NCI-H446 treated with DMSO at 0.1 percent for 48 hours (cell line): ENCODE results near the gene SPTB.
"Not testable (repeated sequence)": the region's sequence is repeated elsewhere in the genome, so short reads cannot be mapped to it uniquely, and the experiment has no call there.

ENCODE experiments used
- DNase-seq: peaks from one replicate; lab custom pipeline; 2025; lab: John Stamatoyannopoulos, UW

The SPTB gene

GRCh38 chr14:64821651-64822050 is 58.1 kb downstream of the SPTB start:
- DNase-seq: no peak

GRCh38 chr14:64818151-64818550 is 61.6 kb downstream of the SPTB start:
- DNase-seq: no peak

GRCh38 chr14:64817631-64818030 is 62.1 kb downstream of the SPTB start:
- DNase-seq: no peak

- no peak for DNase-seq
Measured at GRCh38 chr14:64816221-64816783, 63.4 kb downstream of the SPTB start.

- DNase-seq: no peak
Measured at GRCh38 chr14:64815257-64815656, 64.5 kb downstream of the SPTB start.

GRCh38 chr14:64812412-64812811 is 67.3 kb downstream of the SPTB start:
- DNase-seq: no peak

- DNase-seq: no peak
Measured at GRCh38 chr14:64811676-64812075, 68.0 kb downstream of the SPTB start.

GRCh38 chr14:64808449-64808848 is 71.3 kb downstream of the SPTB start:
- DNase-seq: no peak

- peak; percentile 50 for DNase-seq
Measured at GRCh38 chr14:64807551-64807950, 72.2 kb downstream of the SPTB start.

GRCh38 chr14:64806862-64807495 is 72.7 kb downstream of the SPTB start:
- DNase-seq: no peak

GRCh38 chr14:64806202-64806861 is 73.4 kb downstream of the SPTB start:
- DNase-seq: peak; percentile 7

GRCh38 chr14:64805646-64806045 is 74.1 kb downstream of the SPTB start:
- DNase-seq: not testable (repeated sequence)

- DNase-seq: no peak
Measured at GRCh38 chr14:64804754-64805260, 74.9 kb downstream of the SPTB start.

- DNase-seq: no peak
Measured at GRCh38 chr14:64801800-64802199, 77.9 kb downstream of the SPTB start.

- DNase-seq: no peak
Measured at GRCh38 chr14:64801046-64801445, 78.7 kb downstream of the SPTB start.

- no peak for DNase-seq
Measured at GRCh38 chr14:64800000-64800399, 79.7 kb downstream of the SPTB start.

- no peak for DNase-seq
Measured at GRCh38 chr14:64799555-64799954, 80.2 kb downstream of the SPTB start.

GRCh38 chr14:64796369-64796768 is 83.3 kb downstream of the SPTB start:
- no peak for DNase-seq

GRCh38 chr14:64795921-64796320 is 83.8 kb downstream of the SPTB start:
- no peak for DNase-seq

GRCh38 chr14:64795211-64795610 is 84.5 kb downstream of the SPTB start:
- DNase-seq: no peak

GRCh38 chr14:64792871-64793560 is 86.7 kb downstream of the SPTB start:
- DNase-seq: no peak

- DNase-seq: no peak
Measured at GRCh38 chr14:64792231-64792630, 87.5 kb downstream of the SPTB start.

GRCh38 chr14:64790478-64790877 is 89.2 kb downstream of the SPTB start:
- no peak for DNase-seq
